HG02571 (cell line): Measurements from ENCODE around the gene TRPM4.
"Not testable (repeated sequence)": the region's sequence is repeated elsewhere in the genome, so short reads cannot be mapped to it uniquely, and the experiment has no call there.

ENCODE experiments used
- ATAC-seq: cut with Tn5 transposase; IDR thresholded peaks from one replicate; pipeline ENCODE4 v1.9.1; 2021; ENCODE audit warnings: mild to moderate bottlenecking, moderate library complexity; ENCODE audit not compliant: unreplicated experiment

Gene TRPM4

DNA sequence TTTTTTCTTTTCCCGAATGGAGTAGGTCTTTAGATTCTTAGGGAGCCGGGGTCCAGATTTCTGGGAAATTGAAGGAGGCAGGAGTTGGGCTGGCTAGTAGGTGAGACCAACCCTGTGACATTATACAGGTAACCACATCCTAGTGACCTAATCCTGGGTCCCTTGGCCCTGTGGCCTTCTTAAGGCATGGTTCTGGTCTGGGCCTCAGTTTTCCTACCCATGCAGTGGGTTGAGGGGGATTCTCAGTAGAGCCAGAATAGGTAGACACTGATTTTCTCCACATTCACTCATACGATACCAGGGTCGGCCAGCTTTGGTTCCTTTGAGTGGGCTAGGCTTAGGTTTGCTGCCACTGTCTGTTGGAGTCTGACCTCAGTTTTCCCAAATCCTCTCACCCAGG lies 31.0 kb upstream of the TRPM4 start:
- no peak for ATAC-seq

DNA sequence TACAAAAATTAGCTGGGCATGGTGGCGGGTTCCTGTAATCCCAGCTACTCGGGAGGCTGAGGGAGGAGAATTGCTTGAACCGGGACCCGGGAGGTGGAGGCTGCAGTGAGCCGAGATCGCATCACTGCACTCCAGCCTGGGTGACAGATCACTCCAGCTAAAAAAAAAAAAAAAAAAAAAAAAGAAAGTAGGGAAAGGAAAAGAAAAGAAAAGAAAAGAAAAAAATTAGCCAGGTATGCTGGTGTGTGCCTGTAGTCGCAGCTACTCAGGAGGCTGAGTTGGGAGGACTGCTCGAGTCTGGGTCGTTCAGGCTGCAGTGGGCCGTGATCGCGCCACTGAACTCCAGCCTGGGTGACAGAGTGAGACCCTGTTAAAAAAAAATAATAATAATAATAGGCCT lies 30.4 kb upstream of the TRPM4 start:
- ATAC-seq: not testable (repeated sequence)

DNA sequence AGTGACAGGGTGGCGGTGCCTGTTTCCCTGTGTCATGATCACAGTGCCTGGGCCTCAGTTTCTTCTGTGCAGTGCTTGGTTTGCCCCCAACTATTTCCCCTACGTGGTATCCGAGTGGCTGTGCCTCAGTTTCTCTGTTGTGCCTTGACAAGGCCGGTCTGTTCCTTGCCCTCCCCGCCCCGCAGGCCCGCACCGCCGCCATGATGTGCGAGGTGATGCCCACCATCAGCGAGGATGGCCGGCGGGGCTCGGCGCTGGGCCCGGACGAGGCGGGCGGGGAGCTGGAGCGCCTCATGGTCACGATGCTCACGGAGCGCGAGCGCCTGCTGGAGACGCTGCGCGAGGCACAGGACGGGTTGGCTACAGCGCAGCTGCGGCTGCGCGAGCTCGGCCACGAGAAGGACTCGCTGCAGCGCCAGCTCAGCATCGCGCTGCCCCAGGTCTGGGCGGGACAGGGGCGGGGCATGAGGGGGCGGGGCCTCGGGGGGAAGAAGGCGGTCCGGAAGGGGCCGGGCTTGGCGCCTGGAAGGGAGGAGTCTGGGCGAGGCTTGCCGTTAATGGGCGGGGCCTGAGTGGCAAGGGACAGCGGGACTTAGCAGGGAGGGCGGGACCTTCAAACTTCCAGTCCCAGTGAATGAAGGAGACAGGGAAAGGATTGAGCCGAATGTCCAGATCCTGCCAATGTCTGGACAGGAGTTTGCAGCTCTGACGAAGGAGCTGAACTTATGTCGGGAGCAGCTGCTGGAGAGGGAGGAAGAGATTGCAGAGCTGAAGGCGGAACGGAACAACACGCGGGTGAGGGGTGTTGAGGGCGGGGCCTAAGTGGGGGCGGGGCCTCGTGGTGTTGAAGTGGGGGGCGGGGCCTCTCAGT lies 29.7 kb upstream of the TRPM4 start:
- peak; percentile 85 for ATAC-seq

DNA sequence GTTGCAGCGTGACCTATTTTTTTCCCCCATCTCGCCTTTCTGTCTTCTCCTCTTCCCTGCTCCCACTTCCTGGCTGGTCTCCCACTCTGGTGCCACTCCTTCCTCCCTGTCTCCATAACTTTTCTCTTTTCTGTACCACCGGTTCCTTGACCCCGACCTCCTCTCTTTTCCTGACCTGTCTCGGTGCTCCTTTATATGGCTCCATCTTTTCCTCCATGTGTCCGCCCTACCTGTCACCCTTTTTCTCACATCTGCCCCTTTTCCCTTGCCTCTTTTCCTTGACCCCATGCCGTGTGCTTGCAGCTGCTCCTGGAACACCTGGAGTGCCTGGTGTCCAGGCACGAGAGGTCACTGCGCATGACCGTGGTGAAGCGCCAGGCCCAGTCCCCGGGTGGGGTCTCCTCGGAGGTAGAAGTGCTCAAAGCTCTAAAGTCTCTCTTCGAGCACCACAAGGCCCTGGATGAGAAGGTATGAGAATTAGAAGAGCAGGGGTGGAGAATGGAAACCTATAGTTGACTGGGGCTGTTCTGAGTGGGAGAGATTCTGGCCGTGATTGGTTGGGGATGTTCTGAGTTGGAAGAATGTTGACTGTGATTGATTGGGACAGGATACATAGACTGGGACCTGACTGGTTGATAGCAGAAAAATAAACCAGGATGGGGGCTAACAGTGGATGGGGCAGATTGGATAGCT lies 28.9 kb upstream of the TRPM4 start:
- no peak for ATAC-seq

DNA sequence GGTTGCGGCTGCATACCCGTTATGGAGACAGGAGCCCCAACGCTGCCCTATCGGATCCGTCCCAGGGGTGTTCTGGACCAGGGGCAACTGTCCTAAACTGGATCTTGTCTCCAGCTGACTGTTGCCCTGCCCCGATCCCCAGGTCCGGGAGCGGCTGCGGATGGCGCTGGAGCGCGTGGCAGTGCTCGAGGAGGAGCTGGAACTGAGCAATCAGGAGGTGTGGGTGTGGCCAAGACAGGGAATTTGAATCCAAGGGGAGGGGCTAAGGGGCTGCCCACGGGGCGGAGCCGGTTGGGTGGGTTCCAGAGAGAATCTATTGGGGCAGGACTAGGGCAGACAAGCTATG lies 28.4 kb upstream of the TRPM4 start:
- ATAC-seq: no peak

DNA sequence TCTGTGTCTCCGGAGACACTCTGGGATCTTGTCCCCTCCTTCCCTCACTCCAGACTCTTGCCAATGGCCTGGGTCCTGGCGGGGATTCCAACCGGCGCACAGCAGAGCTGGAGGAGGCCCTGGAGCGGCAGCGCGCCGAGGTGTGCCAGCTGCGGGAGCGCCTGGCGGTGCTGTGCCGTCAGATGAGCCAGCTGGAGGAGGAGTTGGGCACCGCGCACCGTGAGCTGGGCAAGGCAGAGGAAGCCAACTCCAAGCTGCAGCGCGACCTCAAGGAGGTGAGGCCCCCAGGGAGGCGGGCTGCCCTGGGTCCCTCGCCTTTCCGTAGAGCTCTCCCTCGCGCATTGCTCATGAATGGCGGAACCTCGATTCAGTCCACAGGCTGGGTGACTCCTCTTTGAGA lies 27.3 kb upstream of the TRPM4 start:
- no peak for ATAC-seq

DNA sequence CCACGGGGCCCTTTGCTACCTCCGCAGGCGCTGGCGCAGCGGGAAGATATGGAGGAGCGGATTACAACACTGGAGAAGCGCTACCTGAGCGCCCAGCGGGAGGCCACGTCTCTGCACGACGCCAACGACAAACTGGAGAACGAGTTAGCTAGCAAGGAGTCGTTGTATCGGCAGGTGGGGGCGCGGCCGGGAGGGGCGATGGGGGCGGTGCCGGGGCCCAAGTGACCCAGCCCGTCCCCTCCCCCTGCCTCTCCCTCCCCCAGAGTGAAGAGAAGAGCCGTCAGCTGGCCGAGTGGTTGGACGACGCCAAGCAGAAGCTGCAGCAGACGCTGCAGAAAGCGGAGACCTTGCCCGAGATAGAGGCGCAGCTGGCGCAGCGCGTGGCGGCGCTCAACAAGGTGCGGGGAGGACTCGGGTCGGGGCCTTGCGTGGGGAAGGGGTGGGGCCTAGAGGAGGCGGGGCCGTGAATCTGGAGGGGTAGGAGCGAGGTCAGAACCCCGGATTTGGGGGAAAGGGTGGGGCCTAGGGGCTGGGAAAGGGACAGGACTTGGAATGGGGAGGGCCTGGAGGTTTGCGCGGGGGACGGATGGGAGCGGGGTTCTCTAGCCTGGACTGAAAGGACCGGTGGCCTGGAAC lies 24.5 kb upstream of the TRPM4 start:
- ATAC-seq: no peak

DNA sequence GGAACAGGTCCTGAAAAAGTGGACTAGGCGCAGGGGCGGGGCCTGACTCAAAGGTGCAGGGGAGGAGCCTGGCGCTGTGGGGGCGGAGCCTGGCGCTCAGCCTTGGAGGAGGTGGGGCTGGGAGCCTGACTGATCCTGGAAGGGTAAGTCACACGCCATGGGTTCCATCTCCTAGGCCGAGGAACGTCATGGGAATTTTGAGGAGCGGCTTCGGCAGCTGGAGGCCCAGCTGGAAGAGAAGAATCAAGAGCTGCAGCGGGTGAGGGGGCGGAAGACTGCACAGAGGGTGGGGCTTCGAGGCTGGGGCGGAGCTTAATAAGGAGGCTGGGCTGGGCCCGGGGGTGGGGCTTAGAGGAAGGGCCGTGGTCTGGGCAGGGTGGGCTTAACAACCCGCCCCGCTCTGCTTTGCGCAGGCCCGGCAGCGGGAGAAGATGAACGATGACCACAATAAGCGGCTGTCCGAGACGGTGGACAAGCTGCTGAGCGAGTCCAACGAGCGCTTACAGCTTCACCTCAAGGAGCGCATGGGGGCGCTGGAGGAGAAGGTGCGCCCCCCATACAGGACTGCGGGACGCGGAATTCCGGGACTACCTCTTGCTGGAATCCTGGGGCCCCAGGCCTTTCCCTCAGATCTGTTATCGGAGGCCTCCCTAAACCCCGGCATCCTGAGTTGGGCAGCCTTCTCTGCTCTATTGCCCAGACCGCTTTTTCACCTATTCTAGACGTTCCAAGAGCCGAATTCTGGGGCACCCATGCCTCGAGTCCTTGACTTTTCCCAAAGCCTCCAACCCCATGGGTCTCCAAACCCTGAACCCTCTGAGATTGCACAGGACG lies 23.8 kb upstream of the TRPM4 start:
- no peak for ATAC-seq

DNA sequence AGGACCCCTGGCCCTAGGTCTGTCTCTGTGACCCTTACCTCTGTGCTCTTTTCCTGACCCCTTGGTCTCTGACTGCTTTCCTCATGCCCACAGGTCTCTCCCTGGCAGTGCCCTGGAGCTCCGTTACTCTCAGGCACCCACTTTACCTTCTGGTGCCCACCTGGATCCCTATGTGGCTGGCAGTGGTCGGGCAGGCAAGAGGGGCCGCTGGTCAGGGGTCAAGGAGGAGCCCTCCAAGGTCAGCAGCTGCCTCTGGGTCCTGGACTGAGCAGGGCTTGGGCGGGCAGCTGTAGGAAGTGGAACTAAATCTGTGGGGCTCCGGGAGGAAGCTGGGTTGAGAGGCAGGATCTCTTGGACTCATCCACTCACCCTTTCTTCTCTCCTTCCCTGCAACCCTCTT lies 21.9 kb upstream of the TRPM4 start:
- no peak for ATAC-seq

DNA sequence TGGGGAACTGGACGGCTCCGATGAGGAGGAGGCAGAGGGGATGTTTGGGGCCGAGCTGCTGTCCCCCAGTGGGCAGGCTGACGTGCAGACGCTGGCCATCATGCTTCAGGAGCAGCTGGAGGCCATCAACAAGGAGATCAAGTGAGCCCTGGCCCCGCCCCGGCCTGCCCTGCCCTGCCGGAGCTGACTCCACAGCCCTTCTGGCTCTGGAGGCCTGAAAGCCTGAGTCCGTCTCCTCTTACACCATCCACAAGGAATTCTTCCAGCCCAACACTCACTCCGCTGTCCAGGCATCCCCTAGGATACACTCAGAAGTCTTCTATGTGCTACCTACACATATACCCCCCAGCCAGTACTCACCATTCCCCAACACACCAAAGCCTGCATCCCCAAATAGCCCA lies 20.8 kb upstream of the TRPM4 start:
- ATAC-seq: no peak

DNA sequence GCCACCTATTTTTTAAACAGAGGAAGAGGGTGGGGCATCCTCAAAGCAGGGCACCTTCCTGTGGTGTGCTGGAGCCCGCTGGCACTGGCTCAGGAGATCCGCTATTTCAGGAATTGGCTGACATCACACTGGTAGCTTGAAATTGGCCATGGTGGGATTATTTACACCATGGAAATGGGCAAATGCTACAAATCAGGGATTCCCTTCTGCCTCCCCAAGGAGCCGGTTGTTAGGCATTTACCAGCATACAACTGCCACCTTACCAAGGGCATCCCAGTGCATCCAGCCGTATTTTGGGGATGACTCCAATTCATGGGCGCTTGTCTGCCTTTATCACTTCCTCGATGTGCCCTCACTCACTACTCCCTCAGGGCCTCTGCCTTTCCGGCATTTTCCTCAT lies 16.6 kb upstream of the TRPM4 start:
- no peak for ATAC-seq

DNA sequence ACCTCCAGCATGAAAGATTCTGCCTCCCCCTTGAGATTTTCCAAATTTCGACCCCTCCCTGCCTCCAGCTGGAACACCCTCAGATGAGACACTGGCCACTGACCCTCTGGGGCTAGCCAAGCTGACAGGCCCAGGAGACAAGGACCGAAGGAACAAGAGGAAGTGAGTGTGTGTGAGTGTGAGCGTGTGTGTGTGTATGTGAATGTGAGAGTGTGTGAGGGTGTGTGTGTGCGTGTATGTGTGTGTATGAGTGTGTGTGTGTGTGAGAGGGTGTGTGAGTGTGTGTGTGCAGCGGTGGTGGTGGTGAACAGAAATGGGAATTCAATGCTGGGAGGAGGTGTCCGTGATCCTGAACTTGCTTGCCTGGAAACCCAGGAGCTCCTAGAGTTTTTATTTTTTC lies 16.2 kb upstream of the TRPM4 start:
- ATAC-seq: no peak

DNA sequence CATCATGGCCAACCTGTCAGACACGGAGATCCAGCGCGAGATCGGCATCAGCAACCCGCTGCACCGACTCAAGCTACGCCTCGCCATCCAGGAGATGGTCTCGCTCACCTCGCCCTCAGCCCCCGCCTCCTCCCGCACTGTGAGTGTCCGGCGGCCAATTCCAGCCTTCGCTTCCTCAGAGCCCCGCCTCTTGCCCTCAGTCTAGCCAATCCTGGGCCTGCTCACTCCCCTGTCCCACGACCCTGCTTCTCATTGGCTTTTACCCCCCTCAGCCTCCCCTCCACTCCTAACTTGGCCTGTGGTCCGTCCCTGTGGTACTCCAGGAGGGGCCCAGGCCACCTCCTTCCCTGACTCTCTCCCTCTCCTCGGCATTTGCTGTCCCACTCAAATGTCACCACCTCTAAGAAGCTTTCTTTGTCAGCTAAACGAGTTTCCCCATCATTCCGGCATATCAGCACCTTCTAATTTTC lies 14.7 kb upstream of the TRPM4 start:
- ATAC-seq: peak; percentile 56

DNA sequence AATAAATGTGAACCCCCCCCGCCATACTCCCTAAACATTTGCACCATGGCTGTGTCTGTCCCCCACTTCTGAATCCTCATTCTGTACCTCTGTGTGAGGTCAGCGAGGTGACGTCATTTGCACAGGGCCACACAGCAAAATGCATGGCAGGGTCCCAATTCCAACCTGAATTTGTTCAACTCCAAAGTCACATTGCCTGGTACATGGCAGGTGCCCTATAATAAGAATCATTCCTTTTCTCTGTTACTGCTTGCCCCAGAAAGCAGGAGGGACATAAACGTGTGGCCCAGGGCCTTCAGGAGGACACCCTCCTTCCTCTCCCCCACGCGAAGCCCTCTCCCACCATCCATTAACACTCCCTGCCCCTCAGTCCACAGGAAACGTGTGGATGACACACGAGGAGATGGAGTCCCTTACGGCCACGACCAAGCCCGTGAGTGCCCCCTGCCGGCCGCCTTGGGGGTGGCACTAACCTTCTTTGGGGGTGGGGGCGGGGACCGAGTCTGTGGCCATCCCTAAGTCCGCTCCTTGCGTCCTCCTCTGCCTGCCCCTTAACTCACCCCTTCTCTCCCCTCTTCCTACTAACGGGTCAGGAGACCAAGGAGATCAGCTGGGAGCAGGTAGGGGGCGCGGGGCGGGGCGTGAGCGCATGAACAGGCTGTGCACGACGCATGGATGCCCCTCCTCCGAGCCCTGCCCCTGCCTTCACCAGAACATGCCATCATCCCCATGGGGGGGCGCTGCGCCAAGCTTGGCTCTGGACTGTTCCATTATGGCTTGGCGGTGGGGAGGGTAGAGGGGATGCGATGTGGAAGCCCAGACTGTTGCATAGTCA lies 11.8 kb upstream of the TRPM4 start:
- ATAC-seq: no peak

DNA sequence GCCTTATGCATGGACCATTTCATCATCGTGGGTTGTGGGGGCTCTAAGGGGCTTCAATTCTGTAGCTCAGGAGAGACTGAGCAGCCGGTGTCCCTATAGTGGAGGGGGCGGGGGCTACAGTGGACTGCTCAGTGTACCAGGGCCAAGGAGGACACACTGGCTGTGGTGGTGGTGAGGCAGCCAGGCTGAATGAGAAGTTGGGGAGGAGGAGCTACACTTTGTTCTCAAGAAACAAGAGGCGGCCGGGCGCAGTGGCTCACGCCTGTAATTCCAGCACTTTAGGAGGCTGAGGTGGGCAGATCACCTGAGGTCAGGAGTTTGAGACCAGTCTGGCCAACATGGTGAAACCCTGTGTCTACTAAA lies 11.2 kb upstream of the TRPM4 start:
- ATAC-seq: not testable (repeated sequence)

DNA sequence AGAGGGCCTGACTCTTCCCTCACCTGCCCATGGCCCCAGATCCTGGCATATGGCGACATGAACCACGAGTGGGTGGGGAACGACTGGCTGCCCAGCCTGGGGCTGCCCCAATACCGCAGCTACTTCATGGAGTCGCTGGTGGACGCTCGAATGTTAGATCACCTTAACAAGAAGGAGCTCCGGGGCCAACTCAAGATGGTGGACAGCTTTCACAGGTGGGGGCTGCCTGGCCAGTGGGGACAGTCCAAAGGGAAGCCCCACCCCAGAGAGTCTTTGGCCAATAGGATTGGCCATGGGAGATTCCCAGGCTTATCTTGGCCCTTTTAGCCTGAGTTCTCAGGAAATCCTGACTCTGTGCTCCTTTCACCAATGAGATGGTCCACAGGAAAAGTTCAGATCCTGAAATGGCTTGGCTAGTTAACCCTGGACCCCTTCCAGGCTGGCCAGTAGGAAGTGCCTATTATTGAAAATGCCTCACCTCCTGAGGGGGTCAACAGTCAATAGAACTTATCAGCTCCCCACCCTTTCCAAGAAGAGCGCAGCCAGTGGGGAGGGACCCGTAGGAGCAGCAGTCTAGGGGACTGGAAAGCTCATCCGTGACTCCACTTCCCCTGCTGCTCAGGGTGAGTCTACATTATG lies 9.4 kb upstream of the TRPM4 start:
- ATAC-seq: no peak

DNA sequence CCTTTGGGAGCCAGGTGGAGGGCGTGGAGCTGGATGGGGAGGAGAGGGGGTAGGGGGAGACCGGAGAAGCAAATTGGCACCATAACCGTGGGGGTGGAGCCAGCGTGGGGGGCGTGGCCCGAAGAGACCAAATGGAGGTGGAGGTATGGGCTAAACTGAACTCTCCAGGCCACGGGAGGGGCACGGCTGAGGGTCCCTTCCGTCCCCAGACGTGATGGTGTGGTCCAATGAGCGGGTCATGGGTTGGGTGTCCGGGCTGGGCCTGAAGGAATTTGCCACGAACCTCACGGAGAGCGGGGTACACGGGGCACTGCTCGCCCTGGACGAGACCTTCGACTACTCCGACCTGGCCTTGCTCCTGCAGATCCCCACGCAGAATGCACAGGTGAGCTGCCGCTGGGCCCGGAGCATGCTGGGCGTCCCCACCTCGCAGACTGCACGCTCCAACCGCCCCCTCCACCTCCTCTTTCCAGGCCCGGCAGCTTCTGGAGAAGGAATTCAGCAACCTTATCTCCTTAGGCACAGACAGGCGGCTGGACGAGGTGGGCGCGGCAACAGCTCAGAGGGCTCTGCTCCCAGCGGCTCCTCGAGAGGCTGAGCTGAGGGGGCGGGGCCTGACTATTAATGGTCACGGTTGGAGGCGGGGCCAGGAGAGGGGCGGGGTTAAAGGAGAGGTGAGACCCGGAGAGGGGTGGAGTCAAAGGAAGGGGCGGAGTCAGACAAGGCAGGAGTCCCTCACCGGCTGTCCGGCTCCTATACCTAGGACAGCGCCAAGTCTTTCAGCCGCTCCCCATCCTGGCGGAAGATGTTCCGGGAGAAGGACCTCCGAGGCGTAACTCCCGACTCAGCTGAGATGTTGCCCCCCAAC lies 8.6 kb upstream of the TRPM4 start:
- no peak for ATAC-seq

DNA sequence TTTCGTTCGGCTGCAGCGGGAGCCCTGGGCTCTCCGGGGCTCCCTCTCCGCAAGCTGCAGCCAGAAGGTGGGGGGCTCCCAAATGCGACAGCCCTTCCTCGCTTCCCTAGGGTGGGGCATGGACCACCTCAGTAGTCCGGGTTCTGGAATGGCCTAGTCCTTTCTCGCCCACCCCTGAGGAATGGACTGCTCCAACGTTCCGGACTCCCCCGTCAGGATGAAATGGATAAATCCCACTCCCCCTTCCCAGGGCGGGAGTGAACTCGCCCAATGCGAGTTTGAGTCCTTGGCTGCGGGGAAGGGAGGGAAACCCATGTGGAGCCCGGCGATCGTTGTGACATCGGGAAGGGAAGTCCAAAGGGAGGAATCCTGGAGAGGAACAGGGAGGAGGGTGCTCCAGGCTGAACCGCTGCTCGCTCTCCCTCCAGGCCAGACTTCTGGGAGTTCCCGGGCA lies 7.9 kb upstream of the TRPM4 start:
- ATAC-seq: no peak
